ENCODE measurements around the gene ZEB2.

ZEB2 gene

GRCh38 chr2:144519934-144520731 is at the start of gene ZEB2:
Gene ZEB2 (minus strand): TSS chr2:144520119. CDS start chr2:144517350, 2,769 bp downstream.
- DNase-seq, result peak; percentile 84

GRCh38 chr2:144567745-144568144 is 47.8 kb upstream of the ZEB2 start:
- DNase-seq, result no peak

- no peak for DNase-seq
Observed at GRCh38 chr2:144566448-144566847, 46.5 kb upstream of the ZEB2 start.

GRCh38 chr2:144560251-144560650 is 40.3 kb upstream of the ZEB2 start:
- no peak for DNase-seq

- DNase-seq, result peak; percentile 78
Observed at GRCh38 chr2:144559681-144560080, 39.8 kb upstream of the ZEB2 start.

GRCh38 chr2:144559242-144559641 is 39.3 kb upstream of the ZEB2 start:
- DNase-seq, result no peak

GRCh38 chr2:144554492-144555210 is 34.7 kb upstream of the ZEB2 start:
- DNase-seq, result no peak

- no peak for DNase-seq
Observed at GRCh38 chr2:144553379-144553778, 33.5 kb upstream of the ZEB2 start.

- no peak for DNase-seq
Observed at GRCh38 chr2:144552821-144553220, 32.9 kb upstream of the ZEB2 start.

GRCh38 chr2:144550911-144551310 is 31.0 kb upstream of the ZEB2 start:
- DNase-seq, result no peak

- DNase-seq, result no peak
Observed at GRCh38 chr2:144550084-144550483, 30.2 kb upstream of the ZEB2 start.

- no peak for DNase-seq
Observed at GRCh38 chr2:144548532-144549191, 28.7 kb upstream of the ZEB2 start.

GRCh38 chr2:144548088-144548487 is 28.2 kb upstream of the ZEB2 start:
- no peak for DNase-seq

GRCh38 chr2:144547494-144547893 is 27.6 kb upstream of the ZEB2 start:
- no peak for DNase-seq

GRCh38 chr2:144546933-144547332 is 27.0 kb upstream of the ZEB2 start:
- no peak for DNase-seq

- no peak for DNase-seq
Observed at GRCh38 chr2:144545787-144546186, 25.9 kb upstream of the ZEB2 start.

GRCh38 chr2:144544053-144544452 is 24.1 kb upstream of the ZEB2 start:
- DNase-seq, result no peak

GRCh38 chr2:144541396-144541795 is 21.5 kb upstream of the ZEB2 start:
- no peak for DNase-seq

- no peak for DNase-seq
Observed at GRCh38 chr2:144539289-144539782, 19.4 kb upstream of the ZEB2 start.

GRCh38 chr2:144535300-144535699 is 15.4 kb upstream of the ZEB2 start:
- no peak for DNase-seq

- no peak for DNase-seq
Observed at GRCh38 chr2:144533221-144533620, 13.3 kb upstream of the ZEB2 start.

- no peak for DNase-seq
Observed at GRCh38 chr2:144530596-144530995, 10.7 kb upstream of the ZEB2 start.

- no peak for DNase-seq
Observed at GRCh38 chr2:144529841-144530240, 9.9 kb upstream of the ZEB2 start.

- no peak for DNase-seq
Observed at GRCh38 chr2:144528108-144528507, 8.2 kb upstream of the ZEB2 start.

Measured in islet precursor cell (in vitro differentiated cells).